Coronary artery (tissue), 2 donors: ENCODE data around the gene TBC1D16.

Experiments
- DNase-seq: peaks from one replicate; pipeline ENCODE4 v3.0.0-alpha.2; 2017; ENCODE audit warnings: low spot score
- H3K27ac ChIP-seq, 2 donors: fragments of 200-600 bp; sonication (generic); one replicate each; pipeline ENCODE4 v1.5.1; 2016 to 2019
- H3K4me3 ChIP-seq: fragments of 200-600 bp; sonication (generic); 2 replicates; pipeline ENCODE4 v1.5.1; 2016; ENCODE audit warnings: mild to moderate bottlenecking, moderate library complexity
- CTCF ChIP-seq: fragments of 200-600 bp; sonication (generic); IDR thresholded peaks from one replicate; pipeline ENCODE4 v1.5.1; 2019; ENCODE audit warnings: antibody characterized with exemption

The TBC1D16 gene

DNA sequence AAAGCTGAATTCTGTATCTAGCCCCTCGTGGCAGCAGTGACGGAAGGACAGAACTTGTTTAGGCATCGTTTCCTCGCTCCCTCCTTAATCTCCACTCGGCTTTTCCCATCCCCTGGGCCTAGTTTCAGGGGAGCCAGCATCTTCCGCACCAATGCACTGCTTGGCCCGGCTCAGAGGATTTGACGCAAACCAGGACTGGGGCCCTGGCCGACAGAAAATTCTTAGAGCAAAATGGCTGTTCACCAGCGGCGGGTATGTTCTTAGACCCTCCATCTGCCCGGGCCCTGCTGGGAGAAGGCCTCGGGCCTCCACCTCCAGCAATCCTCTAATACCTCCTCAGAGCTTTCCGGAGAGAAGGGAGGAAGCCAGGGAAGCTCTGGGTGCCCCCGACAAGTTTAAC is 54.6 kb downstream of the TBC1D16 start:
- TF ChIP-seq CTCF: no peak
- H3K4me3 ChIP-seq: no peak overlapping the region
- DNase-seq: peak; percentile 54
- H3K27ac ChIP-seq: no peak overlapping the region

DNA sequence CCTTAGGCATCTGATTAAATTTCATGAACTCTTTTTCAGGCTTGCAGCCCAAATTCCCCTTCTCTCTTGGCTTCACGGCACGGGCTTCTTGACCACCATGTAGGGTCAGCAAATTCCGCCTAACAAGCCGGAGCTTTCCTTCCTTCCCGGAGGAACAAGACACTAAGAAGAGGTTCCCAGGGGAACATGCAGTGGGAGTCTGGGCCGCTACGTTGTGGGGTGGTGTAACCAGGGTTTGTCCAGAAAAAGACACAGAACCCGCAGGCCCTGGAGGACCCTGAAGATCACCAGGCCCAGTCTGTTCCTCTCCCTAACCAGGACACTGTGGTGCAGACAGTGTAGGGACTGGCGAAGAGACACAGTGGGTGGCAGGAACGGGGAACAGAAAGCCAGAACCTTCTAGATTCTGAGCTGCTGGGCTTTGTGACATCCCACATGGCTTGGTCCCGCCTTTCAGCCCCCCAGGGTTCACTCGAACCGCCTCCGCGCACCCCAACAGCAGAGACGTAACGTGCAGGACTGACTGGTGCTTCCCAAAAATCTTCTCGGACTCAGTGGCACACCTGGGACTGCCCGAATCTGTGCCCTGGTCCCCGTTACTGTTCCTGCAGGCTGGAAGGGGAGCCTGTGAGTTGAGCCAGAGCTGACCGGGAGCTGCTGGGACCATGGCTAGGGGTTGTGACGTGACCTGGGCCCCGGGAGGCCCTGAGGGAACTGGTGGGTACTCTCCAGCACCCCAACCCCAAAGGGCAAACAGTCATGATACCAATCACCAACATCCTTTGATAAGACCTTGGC is 55.2 kb downstream of the TBC1D16 start:
- DNase-seq: peak; percentile 65
- H3K4me3 ChIP-seq: no peak overlapping the region
- no peak for TF ChIP-seq CTCF
- H3K27ac ChIP-seq: no peak overlapping the region

- DNase-seq: peak; percentile 33
- TF ChIP-seq CTCF: no peak
- no peak overlapping the region for H3K27ac ChIP-seq
- H3K4me3 ChIP-seq: no peak overlapping the region
Observed at GRCh38 chr17:79979816-79980215, 55.9 kb downstream of the TBC1D16 start.

DNA sequence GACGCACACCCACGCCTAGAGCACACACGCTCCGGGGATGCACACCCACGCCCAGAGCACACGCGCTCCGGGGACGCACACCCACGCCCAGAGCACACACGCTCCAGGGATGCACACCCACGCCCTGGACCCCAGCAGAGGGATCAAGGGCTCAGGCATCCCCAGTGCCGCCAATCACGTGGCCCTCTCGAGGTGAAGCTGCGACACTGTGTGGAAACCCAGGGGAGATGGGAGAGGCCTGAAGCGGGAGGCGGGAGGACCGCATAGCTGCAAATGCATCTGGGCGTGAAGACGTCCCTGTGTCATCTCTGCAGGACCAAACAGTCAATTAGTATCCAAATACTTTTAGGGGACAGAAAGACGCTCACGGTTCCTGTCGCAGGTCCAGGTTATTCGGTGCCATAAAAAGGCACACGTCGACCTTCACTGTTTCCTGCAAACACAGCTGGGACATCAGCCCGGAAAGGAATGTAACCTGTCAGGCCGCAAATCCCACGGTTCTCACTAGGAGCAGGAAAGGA is 56.4 kb downstream of the TBC1D16 start:
- Histone ChIP-seq H3K4me3 (no peak overlapping the region), H3K27ac (no peak overlapping the region)
- TF ChIP-seq CTCF: no peak
- DNase-seq: no peak

- DNase-seq: no peak
- no peak for TF ChIP-seq CTCF
- Histone ChIP-seq H3K27ac (no peak overlapping the region), H3K4me3 (no peak overlapping the region)
Observed at GRCh38 chr17:79978548-79978855, 57.2 kb downstream of the TBC1D16 start.

DNA sequence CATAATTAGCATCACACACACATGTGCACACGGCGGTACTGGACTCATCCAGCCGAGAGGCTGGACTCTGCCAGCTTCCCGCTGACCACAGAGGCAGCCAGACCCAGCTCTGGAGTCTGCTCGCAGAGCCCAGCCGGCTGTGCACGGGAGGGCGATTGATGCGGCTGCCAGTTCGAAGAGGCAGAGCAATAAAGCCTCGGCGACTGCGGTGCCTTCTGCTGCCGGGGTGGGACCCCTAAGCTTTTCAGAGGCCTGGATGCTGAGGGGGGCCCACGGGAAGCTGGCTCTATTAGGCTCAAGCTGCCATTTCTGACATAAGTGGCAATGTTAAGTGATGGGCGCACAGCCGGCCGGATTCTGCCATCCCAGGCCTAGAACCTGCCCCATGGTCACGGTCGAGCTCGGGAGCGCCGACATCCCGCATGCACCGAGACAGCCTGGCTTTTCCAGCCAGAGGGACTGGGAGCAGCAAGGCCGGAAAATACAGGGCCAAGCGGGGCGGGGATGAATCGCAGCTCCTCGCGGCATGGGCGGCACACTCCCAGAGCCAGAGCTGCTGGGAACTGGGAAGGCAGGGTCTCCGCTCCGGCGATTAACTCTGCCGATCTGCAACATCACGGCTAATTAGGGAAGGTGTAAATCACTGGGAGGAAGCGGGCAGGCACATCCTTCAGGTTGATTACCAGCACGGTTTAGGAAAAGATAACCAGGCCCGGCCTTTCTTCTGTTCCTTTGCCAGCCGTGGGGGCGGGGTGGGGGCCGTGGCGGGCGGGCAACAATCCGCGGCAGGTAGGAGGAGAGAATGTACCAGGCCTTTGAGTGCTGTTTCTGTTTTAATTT is 57.7 kb downstream of the TBC1D16 start:
- peak; percentile 65 for DNase-seq
- no peak for TF ChIP-seq CTCF
- Histone ChIP-seq H3K4me3 (no peak overlapping the region), H3K27ac (no peak overlapping the region)
